Caco-2 (cell line): ENCODE data around the gene ATXN1. TPM values are rescaled to one million over a fixed set of nuclear protein-coding genes. Genes with fewer than 3 reads are reported as not detected.

Experiments
- BruUV-seq: library from RNA; stranded (reverse); fragments of 400-500 nt; replicated peaks from 2 replicates; lab custom pipeline; 2021; lab: Mats Ljungman, UMichigan
- CTCF ChIA-PET: fragments of 300-600 bp; sonication (Branson Sonifier 250); formaldehyde crosslinking; loops from one replicate; lab custom pipeline; 2022; ENCODE audit warnings: antibody characterized with exemption; lab: Charles Lee
- POLR2A ChIA-PET: fragments of 300-600 bp; sonication (Branson Sonifier 250); formaldehyde crosslinking; loops from one replicate; lab custom pipeline; 2022; ENCODE audit warnings: antibody characterized with exemption; lab: Charles Lee
- DNase-seq, 2 experiments: peaks; one replicate each; pipeline versions ENCODE4 v3.0.0 to v3.0.0-alpha.2; 2020 to 2022
- H3K27me3 ChIP-seq: replicated peaks from 2 replicates; pipeline ENCODE4 v1.6.0; 2011; ENCODE audit warnings: low read length; ENCODE audit not compliant: control insufficient read depth, insufficient read depth
- H3K36me3 ChIP-seq: 2 replicates; pipeline ENCODE4 v1.5.1; 2011; ENCODE audit warnings: low read length; ENCODE audit not compliant: control insufficient read depth, insufficient read depth
- H3K4me1 ChIP-seq: fragments of 250-450 bp; sonication (Bioruptor Pico); 2 replicates; pipeline ENCODE4 v1.5.1; 2020; ENCODE audit warnings: mild to moderate bottlenecking
- H3K4me3 ChIP-seq: 2 replicates; pipeline ENCODE4 v1.5.1; 2011; ENCODE audit warnings: low read depth, mild to moderate bottlenecking, control low read depth, low read length
- H3K9me3 ChIP-seq: fragments of 250-450 bp; sonication (Bioruptor Pico); 2 replicates; pipeline ENCODE4 v1.5.1; 2020; ENCODE audit warnings: mild to moderate bottlenecking, moderate library complexity
- H3K27ac Mint-ChIP-seq: one replicate; pipeline ENCODE4 v1.8.0; 2022; ENCODE audit warnings: mixed read lengths; ENCODE audit not compliant: unreplicated experiment
- H3K27me3 Mint-ChIP-seq: one replicate; pipeline ENCODE4 v1.8.0; 2022; ENCODE audit warnings: mixed read lengths; ENCODE audit not compliant: insufficient read depth, unreplicated experiment
- H3K36me3 Mint-ChIP-seq: one replicate; pipeline ENCODE4 v1.8.0; 2022; ENCODE audit warnings: mild to moderate bottlenecking, mixed read lengths; ENCODE audit not compliant: insufficient read depth, unreplicated experiment
- H3K4me1 Mint-ChIP-seq: one replicate; pipeline ENCODE4 v1.8.0; 2022; ENCODE audit warnings: low read depth, mixed read lengths; ENCODE audit not compliant: unreplicated experiment
- H3K4me3 Mint-ChIP-seq: one replicate; pipeline ENCODE4 v1.8.0; 2022; ENCODE audit warnings: mild to moderate bottlenecking, moderate library complexity, mixed read lengths; ENCODE audit not compliant: unreplicated experiment
- H3K9me3 Mint-ChIP-seq: one replicate; pipeline ENCODE4 v1.8.0; 2022; ENCODE audit warnings: mixed read lengths; ENCODE audit not compliant: unreplicated experiment
- CTCF ChIP-seq, 2 experiments: fragments of 200-600 bp in 1 of 2; IDR thresholded peaks; 1 replicate in 1 of 2; 2 replicates in 1 of 2; pipeline versions ENCODE4 v1.5.1 to v1.8.0; 2011 to 2022; ENCODE audit warnings: antibody characterized with exemption in 1 of 2, control low read depth in 1 of 2, inconsistent platforms in 1 of 2, low read depth in 1 of 2, low read length in 1 of 2, mild to moderate bottlenecking in 1 of 2, moderate library complexity in 1 of 2; ENCODE audit not compliant: insufficient read depth in 1 of 2, severe bottlenecking in 1 of 2, unreplicated experiment in 1 of 2
- intact Hi-C: fragments of 100-400 bp; cut with micrococcal nuclease; formaldehyde crosslinking; loops from one replicate; pipeline ENCODE4 v1.10.0; 2022; ENCODE audit not compliant: unreplicated experiment
- total RNA-seq: library from RNA; stranded (reverse); gene quantifications from 2 replicates; pipeline ENCODE4 v1.2.3, GENCODE V29; 2022

Gene ATXN1
- total RNA-seq, 1 experiment from 2014 or later: 14.2 TPM

DNA sequence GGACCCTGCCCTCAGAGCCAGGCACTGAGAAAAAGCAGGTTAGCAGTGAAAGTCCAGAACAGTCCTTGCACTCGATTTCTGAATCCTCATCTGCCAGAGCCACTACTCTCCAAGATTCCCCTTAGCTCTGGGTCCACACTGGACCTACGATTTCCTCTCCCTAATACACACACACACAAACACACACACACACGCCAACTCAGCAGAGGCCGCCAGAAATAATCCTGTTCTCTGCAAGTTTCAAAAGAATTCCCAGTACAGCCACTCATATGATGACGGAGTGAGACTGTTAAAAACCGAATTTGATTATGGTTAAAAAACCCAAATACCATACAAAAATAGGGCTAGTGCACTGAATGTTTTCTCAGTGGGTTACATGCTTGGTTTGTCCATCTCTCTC, 432.0 kb downstream of the ATXN1 start:
- Histone ChIP-seq H3K4me3 (no peak overlapping the region), H3K27me3 (no peaks in the 10 kb centered on the region), H3K4me1 (peaks cover 6% of the 10 kb centered on the region), H3K9me3 (no peaks in the 10 kb centered on the region), H3K36me3 (no peaks in the 10 kb centered on the region)
- no peak for DNase-seq
- no peak for TF ChIP-seq CTCF (IDR thresholded peaks at IDR 0.05; ENCODE audit: insufficient read depth in 1 of 2, low read depth in 1 of 2, low read length in 1 of 2, severe bottlenecking in 1 of 2, unreplicated experiment in 1 of 2)
- POLR2A ChIA-PET: no interaction called here
- BruUV-seq: no TSS peak
- intact Hi-C loops: no loop called here
- CTCF ChIA-PET: no interaction called here
- Mint-ChIP-seq H3K4me3 (no peak overlapping the region), H3K9me3 (no peaks in the 10 kb centered on the region), H3K4me1 (peaks cover 6% of the 10 kb centered on the region), H3K27ac (no peak overlapping the region), H3K27me3 (no peaks in the 10 kb centered on the region), H3K36me3 (no peaks in the 10 kb centered on the region)

- Mint-ChIP-seq H3K4me1 (no peaks in the 10 kb centered on the region), H3K27ac (no peak overlapping the region), H3K36me3 (no peaks in the 10 kb centered on the region), H3K4me3 (no peak overlapping the region), H3K9me3 (no peaks in the 10 kb centered on the region), H3K27me3 (no peaks in the 10 kb centered on the region)
- CTCF ChIA-PET: no interaction called here
- Histone ChIP-seq H3K4me1 (peaks cover 6% of the 10 kb centered on the region), H3K36me3 (no peaks in the 10 kb centered on the region), H3K4me3 (no peak overlapping the region), H3K27me3 (no peaks in the 10 kb centered on the region), H3K9me3 (no peaks in the 10 kb centered on the region)
- intact Hi-C loops: no loop called here
- POLR2A ChIA-PET: no interaction called here
- no TSS peak for BruUV-seq
- TF ChIP-seq CTCF (IDR thresholded peaks at IDR 0.05; ENCODE audit: insufficient read depth in 1 of 2, low read depth in 1 of 2, low read length in 1 of 2, severe bottlenecking in 1 of 2, unreplicated experiment in 1 of 2): no peak
- no peak for DNase-seq
Measured at GRCh38 chr6:16327777-16328325, 433.4 kb downstream of the ATXN1 start.

- intact Hi-C loops: no loop called here
- POLR2A ChIA-PET: no interaction called here
- no peak for TF ChIP-seq CTCF (IDR thresholded peaks at IDR 0.05; ENCODE audit: insufficient read depth in 1 of 2, low read depth in 1 of 2, low read length in 1 of 2, severe bottlenecking in 1 of 2, unreplicated experiment in 1 of 2)
- Histone ChIP-seq H3K9me3 (no peaks in the 10 kb centered on the region), H3K4me3 (no peak overlapping the region), H3K4me1 (peaks cover 6% of the 10 kb centered on the region), H3K36me3 (no peaks in the 10 kb centered on the region), H3K27me3 (no peaks in the 10 kb centered on the region)
- Mint-ChIP-seq H3K27ac (no peak overlapping the region), H3K4me3 (no peak overlapping the region), H3K27me3 (no peaks in the 10 kb centered on the region), H3K4me1 (no peaks in the 10 kb centered on the region), H3K36me3 (no peaks in the 10 kb centered on the region), H3K9me3 (no peaks in the 10 kb centered on the region)
- no peak for DNase-seq
- CTCF ChIA-PET: no interaction called here
- no TSS peak for BruUV-seq
Measured at GRCh38 chr6:16326971-16327776, 434.1 kb downstream of the ATXN1 start.
